Adrenal gland (tissue), 12 donors: ENCODE data around the gene FAF1. TPM values are rescaled to one million over a fixed set of nuclear protein-coding genes. Genes with fewer than 3 reads are reported as not detected.

Source experiments
- DNase-seq, 7 donors: peaks; one replicate each; pipeline ENCODE4 v3.0.0-alpha.2; 2019 to 2020
- H3K27ac ChIP-seq, 5 donors: fragments of 200-600 bp; sonication (generic) in 4 of 5; 1 replicate in 3 of 5; 2 replicates in 2 of 5; pipeline versions ENCODE4 v1.5.1 to v1.8.0; 2016 to 2020; ENCODE audit warnings: mild to moderate bottlenecking in 1 of 5
- H3K27me3 ChIP-seq: fragments of 200-600 bp; 2 replicates; pipeline ENCODE4 v1.8.0; 2021
- H3K36me3 ChIP-seq, 2 donors: fragments of 200-600 bp; replicated peaks in 1 of 2; 1 replicate in 1 of 2; 2 replicates in 1 of 2; pipeline versions ENCODE4 v1.5.1 to v1.8.0; 2018 to 2022
- H3K4me1 ChIP-seq, 2 donors: fragments of 200-600 bp; replicated peaks in 1 of 2; 1 replicate in 1 of 2; 2 replicates in 1 of 2; pipeline versions ENCODE4 v1.5.1 to v1.8.0; 2018 to 2021
- H3K4me3 ChIP-seq, 4 donors: fragments of 200-600 bp; sonication (generic) in 3 of 4; one replicate each; pipeline ENCODE4 v1.5.1; 2016 to 2018
- H3K9me3 ChIP-seq, 3 donors: fragments of 200-600 bp; sonication (generic) in 1 of 3; replicated peaks in 1 of 3; 1 replicate in 2 of 3; 2 replicates in 1 of 3; pipeline versions ENCODE4 v1.5.1 to v1.8.0; 2016 to 2021
- CTCF ChIP-seq, 6 experiments: fragments of 450-650 bp in 4 of 6; fragments of 200-600 bp in 2 of 6; sonication (generic) in 1 of 6; IDR thresholded peaks; 1 replicate in 5 of 6; 2 replicates in 1 of 6; pipeline versions ENCODE4 v1.5.1 to v1.8.0; 2016 to 2021; ENCODE audit warnings: antibody characterized with exemption in 6 of 6, mild to moderate bottlenecking in 2 of 6, moderate library complexity in 1 of 6
- POLR2A ChIP-seq, 2 donors: fragments of 450-650 bp; IDR thresholded peaks; one replicate each; pipeline ENCODE4 v1.6.1; 2017; ENCODE audit warnings: antibody characterized with exemption in 2 of 2, mild to moderate bottlenecking in 2 of 2, moderate library complexity in 1 of 2
- WGBS, 4 donors: extraction: QIAGEN DNeasy Blood & Tissue Kit in 2 of 4; methylation state at CpG; one replicate each; pipeline versions ENCODE4 v1.1.5 to v1.1.7; 2013 to 2017; 5-methylcytosine and 5-hydroxymethylcytosine counted together
- intact Hi-C, 2 donors: fragments of 100-400 bp; cut with DNase I; formaldehyde crosslinking; loops; one replicate each; pipeline versions ENCODE4 v1.14.1 to v1.15.0; 2022 to 2023
- polyA plus RNA-seq, 3 donors: library from polyadenylated mRNA; stranded (reverse); fragments of 200-250 nt in 2 of 3; fragments of 350-450 nt in 1 of 3; fragmentation: Illumina TruSeq in 1 of 3; extraction: RNeasy Lipid Tissue Mini Kit (QIAGEN cat#74804) in 1 of 3; gene quantifications; one replicate each; pipeline ENCODE4 v1.2.3, GENCODE V29; 2013 to 2014
- total RNA-seq, 9 donors: library from RNA; depleted of rRNA in 4 of 9; stranded (reverse); fragments of >200 nt in 4 of 9; fragments of 120-200 nt in 1 of 9; fragmentation: NEBNext Ultra II Directional in 1 of 9; extraction: Animal tissue kit (Norgen Biotek cat#: 25700) in 1 of 9; gene quantifications; one replicate each; pipeline versions ENCODE4 v1.1.0 to v1.2.4, GENCODE V29; 2013 to 2023
- donor health status: healthy with polysubstance abuse.
- donor health status: Bipolar disorder and iron deficiency.
- donor health status: DM: yes; HTN: yes; CAD: no.
- donor health status: DM: no; HTN: no; CAD: no.
- donor health status: DM: no; HTN: no; CAD: no.
- donor health status: DM: yes; HTN: yes; CAD: no.

Gene FAF1
- total and polyA plus RNA-seq, 12 donors: 23.4 to 88.4 (median 44.5) TPM

- Histone ChIP-seq H3K4me1 (peaks cover 0 to 20% of the 10 kb centered on the region in 2 donors), H3K27me3 (peaks cover 64% of the 10 kb centered on the region), H3K4me3 (no peak overlapping the region), H3K27ac (no peak overlapping the region), H3K9me3 (no peaks in the 10 kb centered on the region), H3K36me3 (no peaks in the 10 kb centered on the region)
- intact Hi-C loops: no loop called here
- 2 to 4% (median 3%) methylated on average over 23 to 25 of the region's 25 CpGs for WGBS, 4 donors
- no peak for DNase-seq
- TF ChIP-seq CTCF (IDR thresholded peaks at IDR 0.05) (no peak), POLR2A (IDR thresholded peaks at IDR 0.05) (no peak)
Observed at GRCh38 chr1:50416150-50416527, 543.9 kb downstream of the FAF1 start.

- Histone ChIP-seq H3K4me3 (no peak overlapping the region), H3K9me3 (no peaks in the 10 kb centered on the region), H3K4me1 (peaks cover 0 to 20% of the 10 kb centered on the region in 2 donors), H3K27me3 (peaks cover 58% of the 10 kb centered on the region), H3K36me3 (no peaks in the 10 kb centered on the region), H3K27ac (no peak overlapping the region)
- intact Hi-C loops: no loop called here
- no peak for TF ChIP-seq CTCF (IDR thresholded peaks at IDR 0.05)
- TF ChIP-seq POLR2A (IDR thresholded peaks at IDR 0.05): no peak
- WGBS, 4 donors: 4 to 9% (median 6%) methylated on average over 21 to 56 of the region's 56 CpGs
- DNase-seq: no peak
Observed at GRCh38 chr1:50415235-50416149, 544.6 kb downstream of the FAF1 start.

GRCh38 chr1:50414853-50415234 lies 545.2 kb downstream of the FAF1 start:
- Histone ChIP-seq H3K4me3 (no peak overlapping the region), H3K27ac (no peak overlapping the region), H3K9me3 (no peaks in the 10 kb centered on the region), H3K36me3 (no peaks in the 10 kb centered on the region), H3K27me3 (peaks cover 55% of the 10 kb centered on the region), H3K4me1 (peaks cover 0 to 20% of the 10 kb centered on the region in 2 donors)
- 35 to 51% (median 42%) methylated on average over 6 to 7 of the region's 7 CpGs for WGBS, 4 donors
- no peak for DNase-seq
- TF ChIP-seq CTCF (IDR thresholded peaks at IDR 0.05) (no peak), POLR2A (IDR thresholded peaks at IDR 0.05) (no peak)
- intact Hi-C loops: no loop called here

GRCh38 chr1:50412813-50413476 lies 547.1 kb downstream of the FAF1 start:
- WGBS, 4 donors: 77 to 96% (median 91%) methylated on average over 1 of the region's 1 CpG
- no peak overlapping the region for H3K4me3 ChIP-seq
- no peaks in the 10 kb centered on the region for H3K9me3 ChIP-seq
- no peaks in the 10 kb centered on the region for H3K36me3 ChIP-seq
- intact Hi-C loops: no loop called here
- H3K27me3 ChIP-seq: peaks cover 37% of the 10 kb centered on the region
- peaks cover 0 to 14% of the 10 kb centered on the region in 2 donors for H3K4me1 ChIP-seq
- no peak for DNase-seq
- no peak for TF ChIP-seq POLR2A (IDR thresholded peaks at IDR 0.05)
- TF ChIP-seq CTCF (IDR thresholded peaks at IDR 0.05): no peak
- no peak overlapping the region for H3K27ac ChIP-seq
